Neuronal stem cell (in vitro differentiated cells): ENCODE data around the gene HLA-DMA.
A peak's percentile ranks its signal among the peaks of the same experiment; 100 is the strongest.

Experiments
- DNase-seq: peaks from one replicate; pipeline ENCODE4 v3.0.0-alpha.2; 2013; ENCODE audit warnings: low spot score
- H2AFZ ChIP-seq: one replicate; pipeline ENCODE4 v1.6.1; 2013; ENCODE audit warnings: mild to moderate bottlenecking, low read length, inconsistent platforms
- H2AK5ac ChIP-seq: 2 replicates; pipeline ENCODE4 v1.6.1; 2013; ENCODE audit warnings: low read depth, mild to moderate bottlenecking, inconsistent platforms, low read length, moderate library complexity, mixed read lengths
- H2BK120ac ChIP-seq: 2 replicates; pipeline ENCODE4 v1.6.1; 2013; ENCODE audit warnings: low read depth, mild to moderate bottlenecking, inconsistent platforms, low read length, moderate library complexity, mixed read lengths
- H2BK12ac ChIP-seq: one replicate; pipeline ENCODE4 v1.6.1; 2013; ENCODE audit warnings: low read length, inconsistent platforms
- H2BK15ac ChIP-seq: 2 replicates; pipeline ENCODE4 v1.6.1; 2013; ENCODE audit warnings: mild to moderate bottlenecking, low read length, inconsistent platforms, mixed read lengths
- H2BK5ac ChIP-seq: one replicate; pipeline ENCODE4 v1.6.1; 2013; ENCODE audit warnings: inconsistent platforms, mild to moderate bottlenecking, low read length, moderate library complexity
- H3K14ac ChIP-seq: one replicate; pipeline ENCODE4 v1.6.1; 2013; ENCODE audit warnings: low read length, inconsistent platforms
- H3K18ac ChIP-seq: 2 replicates; pipeline ENCODE4 v1.6.1; 2013; ENCODE audit warnings: low read length, inconsistent platforms
- H3K23ac ChIP-seq: 2 replicates; pipeline ENCODE4 v1.6.1; 2013; ENCODE audit warnings: low read depth, mild to moderate bottlenecking, mixed read lengths, low read length, inconsistent platforms; ENCODE audit not compliant: poor library complexity
- H3K27ac ChIP-seq: replicated peaks from 3 replicates; pipeline ENCODE4 v1.5.1; 2013; ENCODE audit warnings: low read length, inconsistent platforms
- H3K27me3 ChIP-seq, 3 experiments: 2 replicates each; pipeline ENCODE4 v1.6.1; 2013; ENCODE audit warnings: low read length in 3 of 3, mild to moderate bottlenecking in 2 of 3, inconsistent platforms in 1 of 3, low read depth in 1 of 3, mixed read lengths in 1 of 3, moderate library complexity in 1 of 3; ENCODE audit not compliant: control insufficient read depth in 3 of 3, insufficient read depth in 3 of 3
- H3K36me3 ChIP-seq, 2 donors: replicated peaks in 1 of 2; 2 replicates each; pipeline ENCODE4 v1.6.1; 2013; ENCODE audit warnings: low read length in 2 of 2; ENCODE audit not compliant: control insufficient read depth in 2 of 2, insufficient read depth in 2 of 2
- H3K4ac ChIP-seq: 2 replicates; pipeline ENCODE4 v1.6.1; 2013; ENCODE audit warnings: inconsistent platforms, mild to moderate bottlenecking, low read length, moderate library complexity
- H3K4me1 ChIP-seq, 2 donors: 1 replicate in 1 of 2; 2 replicates in 1 of 2; pipeline ENCODE4 v1.6.1; 2013; ENCODE audit warnings: low read length in 2 of 2, low read depth in 1 of 2; ENCODE audit not compliant: control insufficient read depth in 2 of 2, insufficient read depth in 1 of 2
- H3K4me2 ChIP-seq: one replicate; pipeline ENCODE4 v1.6.1; 2013; ENCODE audit warnings: mild to moderate bottlenecking, low read length, inconsistent platforms; ENCODE audit not compliant: insufficient read depth, poor library complexity, severe bottlenecking
- H3K4me3 ChIP-seq, 2 donors: 2 replicates each; pipeline ENCODE4 v1.5.1; 2013; ENCODE audit warnings: low read length in 2 of 2, mild to moderate bottlenecking in 2 of 2, inconsistent platforms in 1 of 2, moderate library complexity in 1 of 2
- H3K79me1 ChIP-seq: one replicate; pipeline ENCODE4 v1.6.1; 2013; ENCODE audit warnings: low read depth, mild to moderate bottlenecking, inconsistent platforms, low read length, moderate library complexity
- H3K9ac ChIP-seq: one replicate; pipeline ENCODE4 v1.6.1; 2013; ENCODE audit warnings: mild to moderate bottlenecking, low read depth, low read length, inconsistent platforms; ENCODE audit not compliant: poor library complexity
- H3K9me3 ChIP-seq, 2 donors: replicated peaks in 1 of 2; 2 replicates each; pipeline versions ENCODE3 to v1.6.1; 2013; ENCODE audit warnings: low read length in 2 of 2, mild to moderate bottlenecking in 2 of 2, inconsistent platforms in 1 of 2, low read depth in 1 of 2, mixed read lengths in 1 of 2, moderate library complexity in 1 of 2; ENCODE audit not compliant: control insufficient read depth in 2 of 2, insufficient read depth in 1 of 2
- H4K8ac ChIP-seq: one replicate; pipeline ENCODE4 v1.6.1; 2013; ENCODE audit warnings: low read depth, mild to moderate bottlenecking, inconsistent platforms, low read length, moderate library complexity
- H4K91ac ChIP-seq: one replicate; pipeline ENCODE4 v1.6.1; 2013; ENCODE audit warnings: low read length, low read depth, mild to moderate bottlenecking, inconsistent platforms; ENCODE audit not compliant: poor library complexity
- WGBS, 2 donors: extraction: QIAGEN DNeasy Blood & Tissue Kit; methylation state at CpG; one replicate each; pipeline ENCODE4 v1.1.7; 2013; ENCODE audit warnings: missing lambda C conversion rate in 2 of 2, mixed read lengths in 1 of 2; ENCODE audit not compliant: insufficient read length in 2 of 2, insufficient replicate concordance in 1 of 2; ENCODE audit errors: extremely low coverage in 2 of 2; 5-methylcytosine and 5-hydroxymethylcytosine counted together

HLA-DMA gene

DNA sequence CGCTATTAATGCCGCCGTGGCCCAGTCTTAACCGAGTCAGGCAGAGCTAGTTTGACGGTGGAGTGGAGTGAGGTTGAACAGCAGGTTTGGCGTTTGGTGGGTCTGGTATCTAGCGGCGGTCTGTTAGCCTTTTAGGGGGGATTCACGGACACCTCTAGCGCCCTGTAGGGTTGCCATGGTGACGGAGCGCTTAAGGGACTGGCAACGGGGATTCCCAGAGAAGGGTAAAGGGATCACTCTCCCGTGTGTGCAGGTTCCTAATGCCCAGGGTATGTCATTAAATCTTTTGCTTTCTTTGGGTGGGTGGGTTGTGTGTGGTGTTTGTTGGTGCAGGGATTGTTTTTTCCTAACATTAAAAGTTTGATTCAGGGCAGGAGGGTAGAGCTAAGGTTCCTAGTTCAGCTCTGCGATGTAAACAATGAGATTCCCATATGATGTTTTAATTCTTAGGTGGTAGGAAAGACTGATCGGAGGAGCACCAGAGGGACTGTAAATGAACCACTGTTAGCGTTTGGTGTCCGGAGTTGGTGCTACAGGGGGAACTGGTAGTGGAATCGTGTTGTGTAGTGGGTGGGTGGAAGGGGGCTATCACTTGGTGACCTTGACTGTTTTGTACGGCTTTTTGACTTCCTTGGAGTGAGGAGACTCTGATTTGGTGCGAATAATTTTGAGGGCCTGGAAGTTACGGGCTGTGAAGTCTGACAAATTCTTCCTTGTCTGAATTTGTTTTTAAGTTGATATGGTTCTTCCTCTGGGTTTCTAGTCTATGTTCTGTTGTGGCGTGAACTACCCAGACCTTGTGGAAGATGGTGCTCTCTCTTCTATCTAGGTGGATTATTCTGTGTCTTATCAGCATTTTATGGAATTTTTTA, 20.5 kb upstream of the HLA-DMA start:
- Histone ChIP-seq H3K18ac (peak overlapping the region; percentile 83), H3K14ac (peak overlapping the region; percentile 60), H2BK5ac (no peak overlapping the region), H3K4me3 (peak overlapping the region; percentile 81 to 97), H3K4ac (no peak overlapping the region), H3K4me1 (peaks cover 2 to 7% of the 10 kb centered on the region in 2 donors), H3K79me1 (peaks cover 4% of the 10 kb centered on the region), H3K27ac (peak overlapping the region; percentile 77), H3K9me3 (no peaks in the 10 kb centered on the region), H2BK120ac (no peak overlapping the region), H2AFZ (no peak overlapping the region), H3K23ac (peak overlapping the region; percentile 83), H3K4me2 (peak overlapping the region; percentile 71), H4K91ac (no peak overlapping the region), H2AK5ac (no peak overlapping the region), H3K36me3 (peaks cover 47 to 67% of the 10 kb centered on the region in 2 donors), H4K8ac (no peak overlapping the region), H3K9ac (peak overlapping the region; percentile 97), H2BK12ac (no peak overlapping the region), H3K27me3 (no peaks in the 10 kb centered on the region), H2BK15ac (no peak overlapping the region)
- WGBS, 2 donors = no CpG with 5 or more reads among the region's 23 CpGs
- DNase-seq = peak; percentile 63

DNA sequence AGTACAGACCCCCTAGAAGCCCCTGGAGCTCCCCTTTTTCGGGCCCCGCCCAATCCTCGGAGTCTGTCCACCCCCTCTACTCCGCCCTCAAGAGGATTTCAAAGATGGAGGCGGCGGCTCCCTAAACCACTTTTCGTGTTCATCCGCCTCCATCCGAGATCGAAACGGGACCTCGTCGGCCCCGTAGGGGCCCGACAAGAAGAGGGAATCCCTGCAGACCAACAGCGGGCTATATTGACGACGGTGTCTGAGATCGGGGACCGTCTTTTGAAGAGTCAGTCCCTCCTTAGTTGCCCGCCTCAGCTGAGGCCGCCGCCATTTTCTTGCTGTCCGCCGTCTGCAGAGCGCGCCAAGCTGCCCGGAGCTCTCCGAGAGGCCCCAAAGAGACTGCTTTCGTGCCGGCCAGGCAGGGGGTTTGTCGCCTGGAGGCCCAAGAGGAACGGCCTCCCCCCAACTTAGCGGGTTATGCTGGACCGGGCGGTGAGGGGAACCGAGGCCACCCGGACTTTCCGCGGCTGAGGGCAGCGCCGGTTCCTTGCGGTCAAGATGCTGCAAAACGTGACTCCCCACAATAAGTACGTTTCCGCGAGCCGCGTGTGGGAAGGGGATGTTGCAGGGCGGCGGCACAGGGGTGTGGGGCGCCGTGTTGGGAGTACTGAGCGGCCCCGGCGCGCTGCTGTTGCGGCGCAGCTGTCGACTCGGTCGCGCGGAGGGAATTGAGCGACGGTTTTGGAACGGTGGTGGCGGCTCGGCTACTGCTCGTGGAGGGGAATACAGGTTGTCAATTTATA, 19.7 kb upstream of the HLA-DMA start:
- Histone ChIP-seq H3K4me2 (peak overlapping the region; percentile 71), H3K27me3 (no peaks in the 10 kb centered on the region), H3K79me1 (peaks cover 4% of the 10 kb centered on the region), H4K91ac (no peak overlapping the region), H2AK5ac (peak overlapping the region; percentile 20), H3K9ac (peak overlapping the region; percentile 97), H2BK5ac (peak overlapping the region; percentile 42), H2BK12ac (no peak overlapping the region), H2BK15ac (no peak overlapping the region), H4K8ac (no peak overlapping the region), H2BK120ac (no peak overlapping the region), H3K4me1 (peaks cover 2 to 7% of the 10 kb centered on the region in 2 donors), H3K18ac (peak overlapping the region; percentile 83), H3K4me3 (peak overlapping the region; percentile 81 to 97), H3K27ac (peak overlapping the region; percentile 77), H2AFZ (no peak overlapping the region), H3K23ac (peak overlapping the region; percentile 98), H3K4ac (no peak overlapping the region), H3K14ac (peak overlapping the region; percentile 60), H3K36me3 (peaks cover 39 to 59% of the 10 kb centered on the region in 2 donors), H3K9me3 (no peaks in the 10 kb centered on the region)
- WGBS, 2 donors = no CpG with 5 or more reads among the region's 70 CpGs
- DNase-seq = no peak

DNA sequence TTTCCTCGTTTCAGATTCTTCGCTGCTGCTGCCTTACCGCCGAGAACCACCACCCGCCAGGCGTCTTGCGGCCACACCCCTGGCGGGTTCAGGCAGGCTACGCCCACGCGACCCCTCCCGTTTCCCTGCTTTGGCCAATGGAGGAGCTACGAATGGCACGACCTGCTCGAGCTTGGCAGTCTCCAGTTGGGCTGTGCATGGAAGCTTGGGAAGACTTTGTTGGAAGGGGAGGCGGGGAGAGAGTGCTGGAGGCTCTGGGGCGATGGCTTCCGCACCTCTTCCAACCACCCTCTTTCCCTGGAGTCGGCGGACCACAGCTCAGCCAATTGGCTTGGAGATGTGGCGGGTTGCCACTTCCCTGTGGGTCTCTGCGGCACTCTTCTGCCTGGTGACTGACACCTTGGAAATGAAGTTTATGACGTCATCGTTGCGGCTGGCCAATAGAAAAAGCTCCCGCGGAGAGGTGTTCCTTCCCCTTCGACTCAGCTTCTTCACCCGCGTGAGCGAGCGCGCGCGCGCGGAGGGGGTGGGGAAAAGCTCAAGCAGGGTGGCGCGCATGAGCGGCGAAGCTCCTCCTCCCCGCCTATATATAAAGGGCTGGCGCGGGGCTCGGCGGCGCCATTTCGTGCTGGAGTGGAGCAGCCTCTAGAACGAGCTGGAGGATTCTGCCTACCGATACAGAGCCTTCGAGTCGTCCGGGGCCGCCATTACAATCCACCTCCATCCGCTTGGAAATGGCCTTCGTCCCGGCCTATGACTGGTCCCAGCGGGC, 18.9 kb upstream of the HLA-DMA start:
- H2BK12ac ChIP-seq = no peak overlapping the region
- H3K4ac ChIP-seq = no peak overlapping the region
- H3K14ac ChIP-seq = no peak overlapping the region
- peak overlapping the region; percentile 94 for H3K18ac ChIP-seq
- peak overlapping the region; percentile 79 for H3K4me2 ChIP-seq
- no peak overlapping the region for H2BK120ac ChIP-seq
- H3K4me3 ChIP-seq = peak overlapping the region; percentile 90 to 97
- H2BK15ac ChIP-seq = no peak overlapping the region
- H3K9me3 ChIP-seq = no peaks in the 10 kb centered on the region
- no peak overlapping the region for H4K8ac ChIP-seq
- H2AFZ ChIP-seq = no peak overlapping the region
- H2AK5ac ChIP-seq = peak overlapping the region; percentile 20
- H3K9ac ChIP-seq = peak overlapping the region; percentile 18
- WGBS, 2 donors = no CpG with 5 or more reads among the region's 58 CpGs
- H3K4me1 ChIP-seq = peaks cover 5 to 7% of the 10 kb centered on the region in 2 donors
- H3K27ac ChIP-seq = peak overlapping the region; percentile 100
- H4K91ac ChIP-seq = no peak overlapping the region
- H3K36me3 ChIP-seq = peaks cover 32 to 51% of the 10 kb centered on the region in 2 donors
- peaks cover 3% of the 10 kb centered on the region for H3K79me1 ChIP-seq
- H3K23ac ChIP-seq = peak overlapping the region; percentile 98
- DNase-seq = peak; percentile 100
- H2BK5ac ChIP-seq = peak overlapping the region; percentile 42
- H3K27me3 ChIP-seq = no peaks in the 10 kb centered on the region
